Activated T-cell treated with anti-CD3 and anti-CD28 coated beads, Interleukin-2, amount 50 U/mL, for 1 hour (primary cell): Measurements from ENCODE around the gene SUPT3H.
"Not testable (repeated sequence)": the region's sequence is repeated elsewhere in the genome, so short reads cannot be mapped to it uniquely, and the experiment has no call there.

Experiments used
- DNase-seq: peaks from one replicate; pipeline ENCODE4 v3.0.0-alpha.2; 2020

SUPT3H gene

GRCh38 chr6:45098256-45098655 lies 279.5 kb downstream of the SUPT3H start:
- no peak for DNase-seq

GRCh38 chr6:45094831-45095230 lies 282.9 kb downstream of the SUPT3H start:
- DNase-seq, result no peak

- DNase-seq, result no peak
Observed at GRCh38 chr6:45092135-45092534, 285.6 kb downstream of the SUPT3H start.

- no peak for DNase-seq
Observed at GRCh38 chr6:45086360-45087084, 291.2 kb downstream of the SUPT3H start.

GRCh38 chr6:45084257-45084656 lies 293.5 kb downstream of the SUPT3H start:
- no peak for DNase-seq

- no peak for DNase-seq
Observed at GRCh38 chr6:45082091-45082490, 295.6 kb downstream of the SUPT3H start.

GRCh38 chr6:45081634-45082033 lies 296.1 kb downstream of the SUPT3H start:
- DNase-seq, result no peak

GRCh38 chr6:45078432-45078831 lies 299.3 kb downstream of the SUPT3H start:
- no peak for DNase-seq

- DNase-seq, result no peak
Observed at GRCh38 chr6:45076217-45076930, 301.4 kb downstream of the SUPT3H start.

- DNase-seq, result no peak
Observed at GRCh38 chr6:45075246-45075645, 302.5 kb downstream of the SUPT3H start.

- no peak for DNase-seq
Observed at GRCh38 chr6:45074439-45074838, 303.3 kb downstream of the SUPT3H start.

- no peak for DNase-seq
Observed at GRCh38 chr6:45073771-45074170, 304.0 kb downstream of the SUPT3H start.

GRCh38 chr6:45072673-45073072 lies 305.1 kb downstream of the SUPT3H start:
- no peak for DNase-seq

GRCh38 chr6:45072016-45072415 lies 305.7 kb downstream of the SUPT3H start:
- no peak for DNase-seq

- DNase-seq, result no peak
Observed at GRCh38 chr6:45069091-45069490, 308.6 kb downstream of the SUPT3H start.

- not testable (repeated sequence) for DNase-seq
Observed at GRCh38 chr6:45067446-45067845, 310.3 kb downstream of the SUPT3H start.

- not testable (repeated sequence) for DNase-seq
Observed at GRCh38 chr6:45062659-45063058, 315.1 kb downstream of the SUPT3H start.

- DNase-seq, result no peak
Observed at GRCh38 chr6:45057711-45058110, 320.0 kb downstream of the SUPT3H start.

- DNase-seq, result no peak
Observed at GRCh38 chr6:45054610-45055009, 323.1 kb downstream of the SUPT3H start.

GRCh38 chr6:45052325-45052724 lies 325.4 kb downstream of the SUPT3H start:
- no peak for DNase-seq

GRCh38 chr6:45049188-45049843 lies 328.4 kb downstream of the SUPT3H start:
- DNase-seq, result no peak

- no peak for DNase-seq
Observed at GRCh38 chr6:45047573-45047972, 330.2 kb downstream of the SUPT3H start.

- no peak for DNase-seq
Observed at GRCh38 chr6:45045253-45045601, 332.5 kb downstream of the SUPT3H start.
